Kidney epithelial cell (primary cell): ENCODE measurements around the gene ZDHHC13. TPM values are rescaled to one million over a fixed set of nuclear protein-coding genes. Genes with fewer than 3 reads are reported as not detected.
"Not testable (repeated sequence)": the region's sequence is repeated elsewhere in the genome, so short reads cannot be mapped to it uniquely, and the experiment has no call there.

Experiments used
- DNase-seq: peaks from one replicate; pipeline ENCODE4 v3.0.0-alpha.2; 2010; ENCODE audit warnings: low read depth
- H3K27me3 ChIP-seq: 2 replicates; pipeline ENCODE4 v1.6.0; 2011; ENCODE audit warnings: low read length; ENCODE audit not compliant: control insufficient read depth, insufficient read depth
- H3K36me3 ChIP-seq: 2 replicates; pipeline ENCODE4 v1.5.1; 2011; ENCODE audit warnings: low read length; ENCODE audit not compliant: control insufficient read depth, insufficient read depth
- H3K4me3 ChIP-seq: 2 replicates; pipeline ENCODE4 v1.5.1; 2011; ENCODE audit warnings: low read depth, mild to moderate bottlenecking, control low read depth, low read length
- CTCF ChIP-seq: IDR thresholded peaks from 2 replicates; pipeline ENCODE4 v1.5.1; 2011; ENCODE audit warnings: mild to moderate bottlenecking, moderate library complexity, low read length, control low read depth, inconsistent platforms; ENCODE audit not compliant: insufficient read depth, poor library complexity, severe bottlenecking
- total RNA-seq: library from RNA; depleted of rRNA; stranded (reverse); fragments of >200 nt; gene quantifications from 2 replicates; pipeline ENCODE4 v1.2.3, GENCODE V29; 2015

The ZDHHC13 gene
- total RNA-seq, 1 donor from 2014 or later, result 23.3 TPM

GRCh38 chr11:19117760-19118097, 761 bp downstream of the ZDHHC13 start:
- TF ChIP-seq CTCF, result no peak
- no peak for DNase-seq
- Histone ChIP-seq H3K36me3 (no peaks in the 10 kb centered on the region), H3K4me3 (peak overlapping the region; percentile 94), H3K27me3 (no peaks in the 10 kb centered on the region)

- Histone ChIP-seq H3K4me3 (no peak overlapping the region), H3K27me3 (no peaks in the 10 kb centered on the region), H3K36me3 (no peaks in the 10 kb centered on the region)
- DNase-seq, result no peak
- no peak for TF ChIP-seq CTCF
Measured at GRCh38 chr11:19121646-19122045, 4.7 kb downstream of the ZDHHC13 start.

- no peaks in the 10 kb centered on the region for H3K36me3 ChIP-seq
- no peak for TF ChIP-seq CTCF
- DNase-seq, result no peak
- H3K4me3 ChIP-seq, result no peak overlapping the region
- no peaks in the 10 kb centered on the region for H3K27me3 ChIP-seq
Measured at GRCh38 chr11:19122960-19123615, 6.1 kb downstream of the ZDHHC13 start.

- not testable (repeated sequence) for H3K27me3 ChIP-seq, H3K36me3 ChIP-seq, H3K4me3 ChIP-seq, DNase-seq
Measured at GRCh38 chr11:19126562-19127325, 9.8 kb downstream of the ZDHHC13 start.

- H3K4me3 ChIP-seq, result no peak overlapping the region
- H3K27me3 ChIP-seq, result no peaks in the 10 kb centered on the region
Measured at GRCh38 chr11:19134004-19134403, 17.0 kb downstream of the ZDHHC13 start.

DNA sequence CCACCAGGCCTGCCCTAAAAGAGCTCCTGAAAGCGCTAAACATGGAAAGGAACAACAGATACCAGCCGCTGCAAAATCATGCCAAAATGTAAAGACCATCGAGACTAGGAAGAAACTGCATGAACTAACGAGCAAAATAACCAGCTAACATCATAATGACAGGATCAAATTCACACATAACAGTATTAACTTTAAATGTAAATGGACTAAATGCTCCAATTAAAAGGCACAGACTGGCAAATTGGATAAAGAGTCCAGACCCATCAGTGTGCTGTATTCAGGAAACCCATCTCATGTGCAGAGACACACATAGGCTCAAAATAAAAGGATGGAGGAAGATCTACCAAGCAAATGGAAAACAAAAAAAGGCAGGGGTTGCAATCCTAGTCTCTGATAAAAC, 19.9 kb downstream of the ZDHHC13 start:
- not testable (repeated sequence) for H3K27me3 ChIP-seq, DNase-seq, H3K36me3 ChIP-seq, H3K4me3 ChIP-seq

More at GRCh38 chr11:19134004-19134403, 17.0 kb downstream of the ZDHHC13 start:
- TF ChIP-seq CTCF, result no peak
- no peaks in the 10 kb centered on the region for H3K36me3 ChIP-seq
- DNase-seq, result no peak

DNA sequence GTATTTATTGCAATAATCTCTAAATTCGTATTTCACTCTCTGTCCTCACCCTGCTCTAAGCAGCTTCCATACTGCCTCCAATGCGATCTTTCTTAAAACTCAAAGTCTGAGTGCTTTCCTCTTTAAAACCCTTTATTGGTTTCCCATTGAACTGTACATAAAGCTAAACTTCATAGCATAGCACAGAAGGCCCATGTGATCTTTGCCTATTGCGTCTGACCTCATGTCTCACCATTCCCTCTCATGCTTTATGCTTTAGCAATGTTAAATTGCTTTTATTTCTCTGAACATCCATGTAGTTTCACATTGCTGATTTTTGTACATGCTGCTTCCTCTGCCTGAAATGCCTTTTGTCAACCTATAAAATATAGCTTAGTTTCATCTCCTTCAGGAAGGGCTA, 28.4 kb downstream of the ZDHHC13 start:
- no peaks in the 10 kb centered on the region for H3K27me3 ChIP-seq
- no peaks in the 10 kb centered on the region for H3K36me3 ChIP-seq
- H3K4me3 ChIP-seq, result no peak overlapping the region
- no peak for TF ChIP-seq CTCF
- no peak for DNase-seq
